ENCODE data around the gene TMEM37. TPM values are rescaled to one million over a fixed set of nuclear protein-coding genes. Genes with fewer than 3 reads are reported as not detected.
"Not testable (repeated sequence)": the region's sequence is repeated elsewhere in the genome, so short reads cannot be mapped to it uniquely, and the experiment has no call there.

Gene TMEM37
- total and polyA plus RNA-seq, 9 of the 15 experiments (the other 6 are each of a cell fraction or from before 2014, with no cell fraction given): 0.03 to 0.64 (median 0.31) TPM; not detected in 1

DNA sequence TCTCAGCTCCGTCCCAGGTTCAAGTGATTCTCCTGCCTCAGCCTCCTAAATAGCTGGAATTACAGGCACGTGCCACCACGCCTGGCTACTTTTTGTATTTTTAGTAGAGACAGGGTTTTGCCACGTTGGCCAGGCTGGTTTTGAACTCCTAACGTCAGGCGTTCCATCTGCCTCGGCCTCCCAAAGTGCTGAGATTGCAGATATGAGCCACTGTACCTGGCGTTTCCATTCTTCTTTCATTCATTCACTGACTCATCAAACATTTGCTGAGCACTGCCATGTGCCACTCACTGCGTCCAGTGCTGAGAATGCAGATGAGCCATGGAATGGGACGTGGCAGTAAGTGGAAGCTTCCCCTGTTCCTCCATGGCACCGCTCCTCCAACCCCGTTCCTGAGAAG is 28.0 kb upstream of the TMEM37 start:
- POLR2A ChIA-PET: interaction anchor here (1.1 to 1.4 kb wide), 2 partner anchors 9 to 14 kb away, joined by 3 read pairs; no protein-coding TSS in a partner anchor
- intact Hi-C loops (cut with micrococcal nuclease): loop anchor here (5.0 kb wide), 1 partner anchor 91 kb away; no protein-coding TSS in a partner anchor
- H3K9me3 ChIP-seq (replicated peaks; ENCODE audit: control insufficient read depth, insufficient read depth, low read depth, low read length); H3K9ac ChIP-seq (ENCODE audit: insufficient read depth in 1 of 2, low read depth in 2 of 2, low read length in 2 of 2); H3K9me1 ChIP-seq (ENCODE audit: control insufficient read depth, insufficient read depth, low read length); H3K79me2 ChIP-seq (ENCODE audit: control insufficient read depth, insufficient read depth, low read length); H2AFZ ChIP-seq (ENCODE audit: low read depth, low read length); H3K36me3 ChIP-seq (ENCODE audit: control insufficient read depth, insufficient read depth, low read length); H3K4me2 ChIP-seq (ENCODE audit: insufficient read depth, low read length); DNase-seq (ENCODE audit: extremely low read depth in 1 of 4, low spot score in 3 of 4); H3K4me3 ChIP-seq; H3K27ac ChIP-seq (ENCODE audit: extremely low read depth, low read depth, low read length); ATAC-seq; FAIRE-seq; H3K4me1 ChIP-seq (replicated peaks in 1 of 2; ENCODE audit: control insufficient read depth in 2 of 2, insufficient read depth in 2 of 2, low read length in 2 of 2); H4K20me1 ChIP-seq (replicated peaks; ENCODE audit: control insufficient read depth, insufficient read depth, low read length); CTCF ChIA-PET (ENCODE audit: low intra/inter-chr PET ratio); BruUV-seq (replicated peaks): not testable (repeated sequence)
- TF ChIP-seq ZNF316 (IDR thresholded peaks at IDR 0.05): peak; percentile 23; the same call in 1 of the 2 replicates
- WGBS (ENCODE audit: insufficient coverage, low coverage, missing lambda C conversion rate): 1% methylated on average over 12 of the region's 12 CpGs
- in situ Hi-C loops (cut with MboI): loop anchor here (10.0 kb wide), 1 partner anchor 261 kb away; no protein-coding TSS in a partner anchor
- H3K27me3 ChIP-seq (ENCODE audit: control insufficient read depth in 2 of 2, insufficient read depth in 2 of 2, low read length in 2 of 2): peaks cover 8 to 45% of the 10 kb centered on the region in 2 experiments

DNA sequence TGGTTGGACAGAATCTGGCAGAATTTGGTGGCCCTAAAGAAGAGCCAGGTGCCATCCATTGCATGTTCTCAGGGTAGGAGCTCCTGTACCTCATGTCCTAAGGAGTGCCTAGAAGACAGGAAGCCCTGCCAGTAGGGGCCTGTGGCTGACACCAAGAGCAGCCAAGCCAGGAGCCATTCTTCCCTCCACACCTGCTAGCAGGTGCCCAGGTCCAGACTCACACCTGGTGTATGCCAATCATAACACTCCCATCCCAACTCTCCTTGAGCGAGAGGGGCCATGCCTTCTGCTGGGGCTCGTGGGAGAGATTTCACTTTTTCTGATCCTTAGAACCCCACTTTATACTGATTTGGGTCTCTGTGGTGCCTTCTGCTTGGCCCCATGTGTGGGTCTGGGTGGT is 26.5 kb upstream of the TMEM37 start:
- H3K4me1 ChIP-seq (replicated peaks in 1 of 2; ENCODE audit: control insufficient read depth in 2 of 2, insufficient read depth in 2 of 2, low read length in 2 of 2): no peaks in the 10 kb centered on the region; a peak in 1 of 5 replicates
- no peak overlapping the region for H3K9ac ChIP-seq (ENCODE audit: insufficient read depth in 1 of 2, low read depth in 2 of 2, low read length in 2 of 2)
- no peak overlapping the region for H3K4me2 ChIP-seq (ENCODE audit: insufficient read depth, low read length)
- H4K20me1 ChIP-seq (replicated peaks; ENCODE audit: control insufficient read depth, insufficient read depth, low read length): no peaks in the 10 kb centered on the region
- no peak overlapping the region for H3K4me3 ChIP-seq
- H3K27me3 ChIP-seq (ENCODE audit: control insufficient read depth in 2 of 2, insufficient read depth in 2 of 2, low read length in 2 of 2): peaks cover 4 to 33% of the 10 kb centered on the region in 2 experiments; a peak in 4 of 5 replicates
- H3K9me3 ChIP-seq (replicated peaks; ENCODE audit: control insufficient read depth, insufficient read depth, low read depth, low read length): no peaks in the 10 kb centered on the region
- no peak for DNase-seq (ENCODE audit: extremely low read depth in 1 of 4, low spot score in 3 of 4)
- no TSS peak for BruUV-seq (replicated peaks)
- ATAC-seq: no peak
- no peak for FAIRE-seq
- 0% methylated on average over 2 of the region's 2 CpGs for WGBS (ENCODE audit: insufficient coverage, low coverage, missing lambda C conversion rate)
- H2AFZ ChIP-seq (ENCODE audit: low read depth, low read length): no peak overlapping the region
- H3K36me3 ChIP-seq (ENCODE audit: control insufficient read depth, insufficient read depth, low read length): no peaks in the 10 kb centered on the region
- no peaks in the 10 kb centered on the region for H3K79me2 ChIP-seq (ENCODE audit: control insufficient read depth, insufficient read depth, low read length)
- H3K27ac ChIP-seq (ENCODE audit: extremely low read depth, low read depth, low read length): no peak overlapping the region
- ChIA-PET POLR2A (interaction anchor here (1.4 kb wide), 1 partner anchor 16 kb away, joined by 3 read pairs; no protein-coding TSS in a partner anchor), CTCF (ENCODE audit: low intra/inter-chr PET ratio) (interaction anchor here (5.6 kb wide), 1 partner anchor 71 kb away, joined by 56 read pairs; no protein-coding TSS in a partner anchor)
- in situ Hi-C loops (cut with MboI) (loop anchor here (10.0 kb wide), 1 partner anchor 260 kb away; no protein-coding TSS in a partner anchor), intact Hi-C loops (cut with micrococcal nuclease) (no loop called here)
- H3K9me1 ChIP-seq (ENCODE audit: control insufficient read depth, insufficient read depth, low read length): no peaks in the 10 kb centered on the region
- TF ChIP-seq, protein P1, sequence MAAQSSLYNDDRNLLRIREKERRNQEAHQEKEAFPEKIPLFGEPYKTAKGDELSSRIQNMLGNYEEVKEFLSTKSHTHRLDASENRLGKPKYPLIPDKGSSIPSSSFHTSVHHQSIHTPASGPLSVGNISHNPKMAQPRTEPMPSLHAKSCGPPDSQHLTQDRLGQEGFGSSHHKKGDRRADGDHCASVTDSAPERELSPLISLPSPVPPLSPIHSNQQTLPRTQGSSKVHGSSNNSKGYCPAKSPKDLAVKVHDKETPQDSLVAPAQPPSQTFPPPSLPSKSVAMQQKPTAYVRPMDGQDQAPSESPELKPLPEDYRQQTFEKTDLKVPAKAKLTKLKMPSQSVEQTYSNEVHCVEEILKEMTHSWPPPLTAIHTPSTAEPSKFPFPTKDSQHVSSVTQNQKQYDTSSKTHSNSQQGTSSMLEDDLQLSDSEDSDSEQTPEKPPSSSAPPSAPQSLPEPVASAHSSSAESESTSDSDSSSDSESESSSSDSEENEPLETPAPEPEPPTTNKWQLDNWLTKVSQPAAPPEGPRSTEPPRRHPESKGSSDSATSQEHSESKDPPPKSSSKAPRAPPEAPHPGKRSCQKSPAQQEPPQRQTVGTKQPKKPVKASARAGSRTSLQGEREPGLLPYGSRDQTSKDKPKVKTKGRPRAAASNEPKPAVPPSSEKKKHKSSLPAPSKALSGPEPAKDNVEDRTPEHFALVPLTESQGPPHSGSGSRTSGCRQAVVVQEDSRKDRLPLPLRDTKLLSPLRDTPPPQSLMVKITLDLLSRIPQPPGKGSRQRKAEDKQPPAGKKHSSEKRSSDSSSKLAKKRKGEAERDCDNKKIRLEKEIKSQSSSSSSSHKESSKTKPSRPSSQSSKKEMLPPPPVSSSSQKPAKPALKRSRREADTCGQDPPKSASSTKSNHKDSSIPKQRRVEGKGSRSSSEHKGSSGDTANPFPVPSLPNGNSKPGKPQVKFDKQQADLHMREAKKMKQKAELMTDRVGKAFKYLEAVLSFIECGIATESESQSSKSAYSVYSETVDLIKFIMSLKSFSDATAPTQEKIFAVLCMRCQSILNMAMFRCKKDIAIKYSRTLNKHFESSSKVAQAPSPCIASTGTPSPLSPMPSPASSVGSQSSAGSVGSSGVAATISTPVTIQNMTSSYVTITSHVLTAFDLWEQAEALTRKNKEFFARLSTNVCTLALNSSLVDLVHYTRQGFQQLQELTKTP (IDR thresholded peaks at IDR 0.05; ENCODE audit: low read depth in 1 of 2, partially characterized antibody in 2 of 2): no peak
- TF ChIP-seq ZKSCAN3 (CRISPR knock-in tag; IDR thresholded peaks at IDR 0.05): no peak
- no peak for TF ChIP-seq PTRF (tag; IDR thresholded peaks at IDR 0.05)
- TF ChIP-seq SMARCA4 (IDR thresholded peaks at IDR 0.05): no peak
- no peak for TF ChIP-seq ZC3H11A (IDR thresholded peaks at IDR 0.05; ENCODE audit: low read depth, low read length)
- no peak for TF ChIP-seq LARP7 (IDR thresholded peaks at IDR 0.05)
- TF ChIP-seq GTF2F1 (IDR thresholded peaks at IDR 0.05; ENCODE audit: low read depth, low read length): no peak
- TF ChIP-seq RUNX1 (IDR thresholded peaks at IDR 0.05; ENCODE audit: low read depth): no peak
- no peak for TF ChIP-seq RB1 (IDR thresholded peaks at IDR 0.05; ENCODE audit: low read depth)
- no peak for TF ChIP-seq BCOR (IDR thresholded peaks at IDR 0.05)
- TF ChIP-seq ZNF23 (CRISPR knock-in tag; IDR thresholded peaks at IDR 0.05): no peak
- no peak for TF ChIP-seq MAZ (CRISPR knock-in tag; conservative IDR thresholded peaks at IDR 0.05 in 1 of 2, IDR thresholded peaks at IDR 0.05 in 1 of 2)
- no peak for TF ChIP-seq HSF4 (CRISPR knock-in tag; IDR thresholded peaks at IDR 0.05; ENCODE audit: borderline replicate concordance)
- TF ChIP-seq HDGF (IDR thresholded peaks at IDR 0.05): no peak

Data from K562 (cell line).